Esophagus muscularis mucosa (tissue), 4 donors: Measurements from ENCODE around the gene PBX3. TPM values are rescaled to one million over a fixed set of nuclear protein-coding genes. Genes with fewer than 3 reads are reported as not detected.

ENCODE experiments used
- DNase-seq: peaks from one replicate; pipeline ENCODE4 v3.0.0-alpha.2; 2017; ENCODE audit errors: extremely low spot score
- H3K27ac ChIP-seq, 4 donors: fragments of 200-600 bp; sonication (generic); replicated peaks in 1 of 4; 1 replicate in 3 of 4; 2 replicates in 1 of 4; pipeline ENCODE4 v1.5.1; 2016 to 2019; ENCODE audit warnings: mild to moderate bottlenecking in 1 of 4
- H3K27me3 ChIP-seq, 4 donors: fragments of 200-600 bp; sonication (generic); one replicate each; pipeline versions ENCODE4 v1.5.1 to v1.6.0; 2016 to 2019
- H3K36me3 ChIP-seq, 4 donors: fragments of 200-600 bp; sonication (generic); one replicate each; pipeline ENCODE4 v1.5.1; 2016 to 2019
- H3K4me1 ChIP-seq, 4 donors: fragments of 200-600 bp; sonication (generic); one replicate each; pipeline ENCODE4 v1.5.1; 2016 to 2019
- H3K4me3 ChIP-seq, 4 donors: fragments of 200-600 bp; sonication (generic); 1 replicate in 2 of 4; 2 replicates in 2 of 4; pipeline ENCODE4 v1.5.1; 2016 to 2019; ENCODE audit warnings: mild to moderate bottlenecking in 4 of 4, moderate library complexity in 1 of 4
- H3K9me3 ChIP-seq, 4 donors: fragments of 200-600 bp; sonication (generic); 1 replicate in 3 of 4; 2 replicates in 1 of 4; pipeline ENCODE4 v1.5.1; 2016 to 2019
- EP300 ChIP-seq: sonication (generic); formaldehyde crosslinking; IDR thresholded peaks from one replicate; pipeline ENCODE4 v1.6.1; 2017; ENCODE audit warnings: antibody characterized with exemption
- POLR2A ChIP-seq: fragments of 450-650 bp; IDR thresholded peaks from one replicate; pipeline ENCODE4 v1.6.1; 2017; ENCODE audit warnings: antibody characterized with exemption, moderate library complexity, mild to moderate bottlenecking, low read depth
- POLR2AphosphoS5 ChIP-seq, 2 donors: sonication (generic); formaldehyde crosslinking; IDR thresholded peaks; one replicate each; pipeline ENCODE4 v1.6.1; 2017; ENCODE audit warnings: antibody characterized with exemption in 2 of 2
- WGBS: methylation state at CpG from one replicate; pipeline ENCODE4 v1.1.5; 2018; 5-methylcytosine and 5-hydroxymethylcytosine counted together
- intact Hi-C: fragments of 100-400 bp; cut with DNase I; formaldehyde crosslinking; loops from one replicate; pipeline ENCODE4 v1.15.1; 2023
- total RNA-seq, 4 donors: library from RNA; depleted of rRNA; stranded (reverse); fragments of >200 nt; gene quantifications; one replicate each; pipeline versions ENCODE4 v1.1.0 to v1.2.1, GENCODE V29; 2016
- TF ChIP-seq, protein P1 (sequence below), 3 experiments: fragments of 200-600 bp in 2 of 3; fragments of 450-650 bp in 1 of 3; sonication (generic) in 2 of 3; IDR thresholded peaks; one replicate each; pipeline ENCODE4 v1.5.1; 2017 to 2019; ENCODE audit warnings: antibody characterized with exemption in 3 of 3, mild to moderate bottlenecking in 2 of 3, moderate library complexity in 1 of 3

PBX3 gene
- total RNA-seq, 4 donors from 2014 or later = 50.1 to 82.4 (median 54.3) TPM

GRCh38 chr9:125825762-125826161 lies 78.6 kb downstream of the PBX3 start:
- no peak overlapping the region for H3K4me3 ChIP-seq
- peaks cover 6 to 54% (median 34%) of the 10 kb centered on the region in 4 donors for H3K4me1 ChIP-seq
- TF ChIP-seq POLR2A (no peak), EP300 (no peak), POLR2AphosphoS5 (IDR thresholded peaks at IDR 0.05) (no peak)
- TF ChIP-seq, protein P1, sequence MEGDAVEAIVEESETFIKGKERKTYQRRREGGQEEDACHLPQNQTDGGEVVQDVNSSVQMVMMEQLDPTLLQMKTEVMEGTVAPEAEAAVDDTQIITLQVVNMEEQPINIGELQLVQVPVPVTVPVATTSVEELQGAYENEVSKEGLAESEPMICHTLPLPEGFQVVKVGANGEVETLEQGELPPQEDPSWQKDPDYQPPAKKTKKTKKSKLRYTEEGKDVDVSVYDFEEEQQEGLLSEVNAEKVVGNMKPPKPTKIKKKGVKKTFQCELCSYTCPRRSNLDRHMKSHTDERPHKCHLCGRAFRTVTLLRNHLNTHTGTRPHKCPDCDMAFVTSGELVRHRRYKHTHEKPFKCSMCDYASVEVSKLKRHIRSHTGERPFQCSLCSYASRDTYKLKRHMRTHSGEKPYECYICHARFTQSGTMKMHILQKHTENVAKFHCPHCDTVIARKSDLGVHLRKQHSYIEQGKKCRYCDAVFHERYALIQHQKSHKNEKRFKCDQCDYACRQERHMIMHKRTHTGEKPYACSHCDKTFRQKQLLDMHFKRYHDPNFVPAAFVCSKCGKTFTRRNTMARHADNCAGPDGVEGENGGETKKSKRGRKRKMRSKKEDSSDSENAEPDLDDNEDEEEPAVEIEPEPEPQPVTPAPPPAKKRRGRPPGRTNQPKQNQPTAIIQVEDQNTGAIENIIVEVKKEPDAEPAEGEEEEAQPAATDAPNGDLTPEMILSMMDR (IDR thresholded peaks at IDR 0.05) = no peak
- no peak for DNase-seq
- H3K27ac ChIP-seq = no peak overlapping the region
- no peaks in the 10 kb centered on the region for H3K27me3 ChIP-seq
- H3K9me3 ChIP-seq = no peaks in the 10 kb centered on the region
- WGBS = 56% methylated on average over 3 of the region's 3 CpGs
- H3K36me3 ChIP-seq = no peaks in the 10 kb centered on the region
- intact Hi-C loops = no loop called here

DNA sequence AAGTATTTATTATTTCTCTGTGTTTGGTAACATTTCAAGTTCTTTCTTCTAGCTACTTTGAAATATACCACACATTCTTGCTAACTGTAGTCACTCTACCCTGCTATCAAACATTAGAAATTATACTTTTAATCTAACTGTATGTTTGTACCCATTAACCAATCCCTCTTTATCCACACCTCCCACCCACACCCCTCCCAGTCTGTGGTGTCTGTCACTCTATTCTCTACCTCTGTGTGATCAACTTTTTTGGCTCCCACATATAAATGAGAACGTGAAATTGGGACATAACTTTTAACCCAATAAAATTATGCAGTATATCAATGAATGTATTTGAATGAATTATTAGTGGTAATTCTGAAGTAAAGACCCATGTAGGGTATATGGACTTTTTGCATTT lies 79.7 kb downstream of the PBX3 start:
- Histone ChIP-seq H3K27ac (no peak overlapping the region), H3K36me3 (no peaks in the 10 kb centered on the region), H3K4me1 (peaks cover 6 to 52% (median 26%) of the 10 kb centered on the region in 4 donors), H3K4me3 (no peak overlapping the region), H3K27me3 (no peaks in the 10 kb centered on the region), H3K9me3 (no peaks in the 10 kb centered on the region)
- WGBS = 81% methylated on average over 1 of the region's 1 CpG
- intact Hi-C loops = no loop called here
- DNase-seq = no peak
- no peak for TF ChIP-seq POLR2A

DNA sequence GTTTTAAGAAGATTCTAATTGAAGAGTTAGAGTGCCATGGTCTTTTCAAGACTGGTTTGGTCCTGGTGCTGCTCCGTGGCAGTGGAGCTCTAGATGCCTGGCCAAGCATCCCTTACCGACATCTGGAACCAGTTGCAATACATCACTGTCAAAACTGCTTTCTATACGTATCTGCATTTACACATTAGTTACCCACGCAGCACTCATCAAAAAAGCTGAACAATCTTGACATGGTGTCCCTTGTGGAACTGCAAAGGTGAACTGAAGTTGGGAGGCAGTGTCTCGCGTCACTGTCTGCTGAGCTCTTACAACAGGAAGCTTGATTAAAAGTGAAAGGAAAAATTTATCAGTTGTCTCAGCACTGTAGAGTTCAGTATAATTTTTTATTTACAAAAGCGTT lies 82.6 kb downstream of the PBX3 start:
- TF ChIP-seq, protein P1 (IDR thresholded peaks at IDR 0.05) = no peak
- peak; percentile 30 to 37 for TF ChIP-seq POLR2AphosphoS5 (IDR thresholded peaks at IDR 0.05)
- no peaks in the 10 kb centered on the region for H3K27me3 ChIP-seq
- peak overlapping the region in 2 of 4 donors; percentile 36 to 52 for H3K27ac ChIP-seq
- intact Hi-C loops = no loop called here
- WGBS = 44% methylated on average over 7 of the region's 7 CpGs
- H3K9me3 ChIP-seq = no peaks in the 10 kb centered on the region
- no peaks in the 10 kb centered on the region for H3K36me3 ChIP-seq
- peaks cover 0 to 34% (median 7%) of the 10 kb centered on the region in 4 donors for H3K4me1 ChIP-seq
- peak overlapping the region; percentile 41 to 49 (median 44) for H3K4me3 ChIP-seq
- DNase-seq = no peak

DNA sequence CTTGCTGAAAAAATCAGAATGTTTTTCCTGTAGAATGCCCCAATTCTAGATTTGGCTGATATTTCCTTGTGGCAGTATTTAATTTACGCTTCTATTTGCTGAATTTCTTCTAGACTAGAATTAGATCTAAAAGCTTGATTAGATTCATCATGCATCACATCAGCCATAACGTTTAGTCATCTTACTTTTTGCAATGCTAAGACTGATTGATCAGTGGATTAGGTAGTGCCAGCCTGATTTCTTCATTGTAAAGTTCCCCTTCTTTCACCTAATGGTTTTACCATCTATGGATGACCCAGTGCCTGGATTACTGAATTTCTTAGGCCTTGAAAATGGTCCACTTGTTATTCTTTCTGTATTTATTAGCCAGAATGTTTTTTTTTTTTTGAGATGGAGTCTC lies 83.9 kb downstream of the PBX3 start:
- TF ChIP-seq, protein P1 (IDR thresholded peaks at IDR 0.05) = no peak
- TF ChIP-seq POLR2AphosphoS5 (IDR thresholded peaks at IDR 0.05) (no peak), EP300 (no peak), POLR2A (no peak)
- intact Hi-C loops = no loop called here
- Histone ChIP-seq H3K4me1 (peaks cover 0 to 27% (median 3%) of the 10 kb centered on the region in 4 donors), H3K4me3 (no peak overlapping the region), H3K9me3 (no peaks in the 10 kb centered on the region), H3K27ac (no peak overlapping the region), H3K27me3 (no peaks in the 10 kb centered on the region), H3K36me3 (no peaks in the 10 kb centered on the region)
- WGBS = 92% methylated on average over 2 of the region's 2 CpGs
- no peak for DNase-seq

GRCh38 chr9:125831616-125832015 lies 84.4 kb downstream of the PBX3 start:
- H3K27ac ChIP-seq = no peak overlapping the region
- H3K9me3 ChIP-seq = no peaks in the 10 kb centered on the region
- TF ChIP-seq EP300 = no peak
- no peak for TF ChIP-seq POLR2A
- TF ChIP-seq, protein P1 (IDR thresholded peaks at IDR 0.05) = no peak
- TF ChIP-seq POLR2AphosphoS5 (IDR thresholded peaks at IDR 0.05) = no peak
- intact Hi-C loops = no loop called here
- no peak overlapping the region for H3K4me3 ChIP-seq
- no peaks in the 10 kb centered on the region for H3K27me3 ChIP-seq
- DNase-seq = no peak
- H3K4me1 ChIP-seq = peaks cover 0 to 24% (median 3%) of the 10 kb centered on the region in 4 donors
- 85% methylated on average over 1 of the region's 1 CpG for WGBS
- no peaks in the 10 kb centered on the region for H3K36me3 ChIP-seq
